Endodermal cell (in vitro differentiated cells): Measurements from ENCODE around the gene RBP4. TPM values are rescaled to one million over a fixed set of nuclear protein-coding genes. Genes with fewer than 3 reads are reported as not detected.

Experiments used
- DNase-seq: peaks from one replicate; pipeline ENCODE4 v3.0.0-alpha.2; 2017
- H3K27ac ChIP-seq: 2 replicates; pipeline ENCODE4 v1.5.1; 2013; ENCODE audit warnings: mild to moderate bottlenecking, low read depth, low read length, moderate library complexity
- H3K27me3 ChIP-seq: 2 replicates; pipeline ENCODE4 v1.6.1; 2013; ENCODE audit warnings: mild to moderate bottlenecking, low read length, moderate library complexity; ENCODE audit not compliant: insufficient read depth, control insufficient read depth, poor library complexity, severe bottlenecking
- H3K36me3 ChIP-seq: 2 replicates; pipeline ENCODE4 v1.7.0; 2013; ENCODE audit warnings: mild to moderate bottlenecking, low read length, moderate library complexity; ENCODE audit not compliant: control insufficient read depth, insufficient read depth
- H3K4me1 ChIP-seq: one replicate; pipeline ENCODE4 v1.7.0; 2013; ENCODE audit warnings: low read length; ENCODE audit not compliant: control insufficient read depth, insufficient read depth
- H3K4me3 ChIP-seq: 2 replicates; pipeline ENCODE4 v1.5.1; 2013; ENCODE audit warnings: mild to moderate bottlenecking, low read length, moderate library complexity
- H3K9ac ChIP-seq: 2 replicates; pipeline ENCODE4 v1.6.1; 2013; ENCODE audit warnings: mild to moderate bottlenecking, low read length, moderate library complexity; ENCODE audit not compliant: poor library complexity, severe bottlenecking; ENCODE audit errors: extremely low read depth
- H3K9me3 ChIP-seq: 2 replicates; pipeline ENCODE4 v1.6.1; 2013; ENCODE audit warnings: mild to moderate bottlenecking, low read length, moderate library complexity; ENCODE audit not compliant: control insufficient read depth
- H3K27ac Mint-ChIP-seq: 2 replicates; pipeline ENCODE4 v1.8.0; 2020; ENCODE audit warnings: mixed read lengths
- H3K27me3 Mint-ChIP-seq: 2 replicates; pipeline ENCODE4 v1.8.0; 2021; ENCODE audit warnings: mild to moderate bottlenecking, mixed read lengths; ENCODE audit not compliant: insufficient read depth
- H3K36me3 Mint-ChIP-seq: 2 replicates; pipeline ENCODE4 v1.8.0; 2020; ENCODE audit warnings: low read depth, mixed read lengths
- H3K4me1 Mint-ChIP-seq: 2 replicates; pipeline ENCODE4 v1.8.0; 2020; ENCODE audit warnings: mixed read lengths
- H3K4me3 Mint-ChIP-seq: 2 replicates; pipeline ENCODE4 v1.8.0; 2020; ENCODE audit warnings: mild to moderate bottlenecking, moderate library complexity, mixed read lengths
- H3K9me3 Mint-ChIP-seq: 2 replicates; pipeline ENCODE4 v1.8.0; 2020; ENCODE audit warnings: mild to moderate bottlenecking, mixed read lengths
- WGBS, 2 experiments: methylation state at CpG; one replicate each; pipeline versions ENCODE4 v1.1.5 to v1.1.7; 2013; ENCODE audit warnings: missing lambda C conversion rate in 2 of 2, mixed read lengths in 1 of 2; ENCODE audit not compliant: insufficient coverage in 1 of 2, insufficient read length in 1 of 2; 5-methylcytosine and 5-hydroxymethylcytosine counted together
- total RNA-seq, 2 donors: library from RNA; stranded (reverse); fragmentation: NEBNext Ultra II Directional in 1 of 2; extraction: Animal tissue kit (Norgen Biotek cat#: 25700) in 1 of 2; gene quantifications; 2 replicates in 1 of 2; 3 replicates in 1 of 2; pipeline ENCODE4 v1.2.1, GENCODE V29; 2021
- TF ChIP-seq, protein P1 (sequence below): fragments of 200-600 bp; sonication (generic); conservative IDR thresholded peaks from 2 replicates; pipeline ENCODE4 v1.5.0; 2021; ENCODE audit warnings: antibody characterized with exemption, mild to moderate bottlenecking

RBP4 gene
- total RNA-seq, 2 donors from 2014 or later: 0.82 to 0.86 TPM

DNA sequence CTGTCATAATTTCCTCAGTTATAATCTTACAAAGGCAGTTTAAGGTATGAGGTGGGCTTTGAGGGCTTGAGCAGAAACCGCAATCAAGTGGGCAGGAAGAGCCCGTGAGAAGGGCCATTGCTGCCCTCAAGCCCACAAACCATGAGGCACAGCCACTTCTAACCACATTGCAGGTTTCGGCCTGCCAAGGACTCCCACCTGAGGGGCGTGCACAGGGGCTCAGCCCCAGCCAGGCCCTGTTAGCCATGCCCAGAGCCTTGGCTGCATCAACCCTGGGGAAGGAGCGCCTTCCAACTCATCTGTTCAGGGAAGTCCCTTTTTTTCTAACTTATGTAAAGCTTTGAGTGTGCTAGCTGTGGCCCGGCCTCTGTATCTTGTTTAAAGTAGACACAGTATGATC, 40.5 kb downstream of the RBP4 start:
- Mint-ChIP-seq H3K4me3 (no peak overlapping the region), H3K27ac (no peak overlapping the region), H3K36me3 (no peaks in the 10 kb centered on the region), H3K4me1 (no peaks in the 10 kb centered on the region), H3K9me3 (peaks cover 6% of the 10 kb centered on the region), H3K27me3 (peaks cover 40% of the 10 kb centered on the region)
- no peaks in the 10 kb centered on the region for H3K9me3 ChIP-seq
- H3K27me3 ChIP-seq: peaks cover 45% of the 10 kb centered on the region
- H3K4me1 ChIP-seq: no peaks in the 10 kb centered on the region
- TF ChIP-seq, protein P1, sequence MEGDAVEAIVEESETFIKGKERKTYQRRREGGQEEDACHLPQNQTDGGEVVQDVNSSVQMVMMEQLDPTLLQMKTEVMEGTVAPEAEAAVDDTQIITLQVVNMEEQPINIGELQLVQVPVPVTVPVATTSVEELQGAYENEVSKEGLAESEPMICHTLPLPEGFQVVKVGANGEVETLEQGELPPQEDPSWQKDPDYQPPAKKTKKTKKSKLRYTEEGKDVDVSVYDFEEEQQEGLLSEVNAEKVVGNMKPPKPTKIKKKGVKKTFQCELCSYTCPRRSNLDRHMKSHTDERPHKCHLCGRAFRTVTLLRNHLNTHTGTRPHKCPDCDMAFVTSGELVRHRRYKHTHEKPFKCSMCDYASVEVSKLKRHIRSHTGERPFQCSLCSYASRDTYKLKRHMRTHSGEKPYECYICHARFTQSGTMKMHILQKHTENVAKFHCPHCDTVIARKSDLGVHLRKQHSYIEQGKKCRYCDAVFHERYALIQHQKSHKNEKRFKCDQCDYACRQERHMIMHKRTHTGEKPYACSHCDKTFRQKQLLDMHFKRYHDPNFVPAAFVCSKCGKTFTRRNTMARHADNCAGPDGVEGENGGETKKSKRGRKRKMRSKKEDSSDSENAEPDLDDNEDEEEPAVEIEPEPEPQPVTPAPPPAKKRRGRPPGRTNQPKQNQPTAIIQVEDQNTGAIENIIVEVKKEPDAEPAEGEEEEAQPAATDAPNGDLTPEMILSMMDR: no peak
- WGBS, 2 experiments: 94 to 95% methylated on average over 5 to 6 of the region's 6 CpGs
- no peak for DNase-seq
- no peak overlapping the region for H3K4me3 ChIP-seq
- no peak overlapping the region for H3K9ac ChIP-seq
- no peaks in the 10 kb centered on the region for H3K36me3 ChIP-seq
- no peak overlapping the region for H3K27ac ChIP-seq

DNA sequence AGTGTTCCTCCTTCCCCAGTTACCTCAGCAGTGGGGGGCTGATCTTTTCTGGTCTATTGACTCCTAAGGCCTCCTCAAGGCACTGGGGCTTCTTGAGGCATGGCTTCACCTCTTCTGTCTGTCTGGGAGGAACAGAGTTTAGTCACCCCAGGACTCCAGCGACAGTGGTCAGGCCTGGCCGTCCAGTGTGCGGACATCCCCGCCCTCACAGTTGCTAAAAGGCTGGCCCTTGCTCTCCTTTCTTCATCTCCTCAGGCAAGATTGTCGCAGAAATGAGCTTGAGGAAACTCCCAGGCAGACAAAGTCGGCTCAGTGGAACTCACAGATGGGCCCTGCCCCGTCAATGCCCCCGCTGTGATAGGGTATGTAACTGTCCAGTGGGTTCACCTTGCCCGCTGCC, 41.5 kb downstream of the RBP4 start:
- Histone ChIP-seq H3K9ac (no peak overlapping the region), H3K27ac (no peak overlapping the region), H3K27me3 (peaks cover 34% of the 10 kb centered on the region), H3K9me3 (no peaks in the 10 kb centered on the region), H3K4me1 (no peaks in the 10 kb centered on the region), H3K36me3 (no peaks in the 10 kb centered on the region), H3K4me3 (no peak overlapping the region)
- no peak overlapping the region for H3K27ac Mint-ChIP-seq
- no peaks in the 10 kb centered on the region for H3K36me3 Mint-ChIP-seq
- H3K27me3 Mint-ChIP-seq: peaks cover 30% of the 10 kb centered on the region
- peaks cover 6% of the 10 kb centered on the region for H3K9me3 Mint-ChIP-seq
- no peak for DNase-seq
- peaks cover 4% of the 10 kb centered on the region for H3K4me1 Mint-ChIP-seq
- TF ChIP-seq, protein P1: no peak
- WGBS, 2 experiments: 88 to 92% methylated on average over 9 of the region's 9 CpGs
- no peak overlapping the region for H3K4me3 Mint-ChIP-seq

DNA sequence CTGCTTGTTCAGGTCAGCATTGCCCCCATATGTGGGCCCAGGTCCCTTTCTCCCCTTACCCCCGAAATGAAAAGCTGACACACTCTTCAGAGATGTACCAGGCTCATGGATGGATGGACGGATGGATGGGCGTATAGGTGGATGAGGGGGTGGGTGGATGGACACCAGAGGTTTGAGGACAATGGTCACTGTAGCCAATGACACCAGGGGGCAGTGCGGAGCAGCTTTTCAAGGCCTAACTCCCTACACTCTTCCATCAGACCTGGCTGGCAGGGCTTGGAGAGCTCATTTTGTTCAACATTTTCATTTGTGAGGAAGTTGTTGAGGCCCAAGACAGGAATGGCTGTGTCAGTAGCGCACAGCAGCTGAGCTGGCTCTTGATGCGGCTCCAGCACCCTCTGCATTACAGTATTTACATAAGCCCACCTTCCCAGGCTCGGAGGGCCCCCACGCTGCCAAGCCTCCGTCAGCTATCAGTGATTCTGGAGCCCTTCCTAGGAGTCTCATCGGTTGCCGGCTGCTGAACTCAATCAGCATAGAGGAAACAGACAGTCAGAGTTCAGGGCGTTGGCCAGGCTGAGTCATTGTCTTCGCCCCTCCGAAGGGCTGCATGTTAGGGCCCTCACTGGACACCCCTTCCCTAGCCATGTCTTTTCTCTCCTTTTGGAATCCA, 46.1 kb downstream of the RBP4 start:
- Mint-ChIP-seq H3K9me3 (peaks cover 6% of the 10 kb centered on the region), H3K27me3 (peaks cover 9% of the 10 kb centered on the region), H3K27ac (peak overlapping the region; percentile 39), H3K36me3 (no peaks in the 10 kb centered on the region), H3K4me3 (no peak overlapping the region), H3K4me1 (peaks cover 4% of the 10 kb centered on the region)
- TF ChIP-seq, protein P1: peak; percentile 92
- Histone ChIP-seq H3K4me3 (no peak overlapping the region), H3K27ac (no peak overlapping the region), H3K9ac (no peak overlapping the region), H3K4me1 (no peaks in the 10 kb centered on the region), H3K9me3 (no peaks in the 10 kb centered on the region), H3K27me3 (no peaks in the 10 kb centered on the region), H3K36me3 (no peaks in the 10 kb centered on the region)
- DNase-seq: peak; percentile 94
- WGBS, 2 experiments: 49 to 54% methylated on average over 11 to 14 of the region's 14 CpGs
